WTC11 (cell line): Measurements from ENCODE around the gene WLS.

Experiments used
- CBFB ChIP-seq: sonication (generic); formaldehyde crosslinking; IDR thresholded peaks from 2 replicates; pipeline ENCODE4 v1.8.1; 2022; ENCODE audit warnings: mild to moderate bottlenecking, low read depth, missing genetic modification reagents
- CDX4 ChIP-seq: fragments of 250-450 bp; sonication (Bioruptor Pico); IDR thresholded peaks from 2 replicates; pipeline ENCODE4 v1.9.0; 2021; ENCODE audit warnings: moderate library complexity, mild to moderate bottlenecking, inconsistent platforms, borderline replicate concordance
- CTCF ChIP-seq: fragments of 200-600 bp; IDR thresholded peaks from 2 replicates; pipeline ENCODE4 v1.8.0; 2022; ENCODE audit warnings: antibody characterized with exemption
- E2F1 ChIP-seq: sonication (generic); formaldehyde crosslinking; IDR thresholded peaks from 2 replicates; pipeline ENCODE4 v1.8.0; 2022; ENCODE audit warnings: mild to moderate bottlenecking, missing genetic modification reagents
- E2F5 ChIP-seq: sonication (generic); formaldehyde crosslinking; IDR thresholded peaks from 2 replicates; pipeline ENCODE4 v1.8.1; 2022; ENCODE audit warnings: mild to moderate bottlenecking, moderate library complexity, missing genetic modification reagents
- FOXJ3 ChIP-seq: sonication (generic); formaldehyde crosslinking; IDR thresholded peaks from 2 replicates; pipeline ENCODE4 v1.9.0; 2021; ENCODE audit warnings: missing genetic modification reagents, mild to moderate bottlenecking, borderline replicate concordance
- JUN ChIP-seq: sonication (generic); formaldehyde crosslinking; IDR thresholded peaks from 2 replicates; pipeline ENCODE4 v1.8.0; 2023; ENCODE audit warnings: mild to moderate bottlenecking, missing genetic modification reagents
- MAX ChIP-seq: sonication (generic); formaldehyde crosslinking; IDR thresholded peaks from 2 replicates; pipeline ENCODE4 v1.8.0; 2022; ENCODE audit warnings: mild to moderate bottlenecking, missing genetic modification reagents
- NR2C2 ChIP-seq: sonication (generic); formaldehyde crosslinking; IDR thresholded peaks from 2 replicates; pipeline ENCODE4 v1.8.0; 2022; ENCODE audit warnings: mild to moderate bottlenecking, missing genetic modification reagents
- SP1 ChIP-seq: sonication (generic); formaldehyde crosslinking; conservative IDR thresholded peaks from 2 replicates; pipeline ENCODE4 v1.8.1; 2022; ENCODE audit warnings: missing genetic modification reagents
- USF1 ChIP-seq: sonication (generic); formaldehyde crosslinking; IDR thresholded peaks from 2 replicates; pipeline ENCODE4 v1.8.0; 2022; ENCODE audit warnings: mild to moderate bottlenecking, missing genetic modification reagents
- ZNF232 ChIP-seq: sonication (generic); formaldehyde crosslinking; IDR thresholded peaks from 2 replicates; pipeline ENCODE4 v1.8.0; 2022; ENCODE audit warnings: mild to moderate bottlenecking, missing genetic modification reagents
- ZNF532 ChIP-seq: fragments of 250-450 bp; sonication (Bioruptor Pico); IDR thresholded peaks from 2 replicates; pipeline ENCODE4 v1.9.0; 2021; ENCODE audit warnings: mild to moderate bottlenecking, borderline replicate concordance

- TF ChIP-seq CTCF (no peak), MAX (CRISPR knock-in tag) (no peak), ZNF532 (CRISPR knock-in tag) (no peak), CDX4 (CRISPR knock-in tag) (no peak), E2F5 (CRISPR knock-in tag) (no peak), ZNF232 (CRISPR knock-in tag) (no peak), FOXJ3 (no peak), USF1 (CRISPR knock-in tag) (no peak), JUN (CRISPR knock-in tag) (no peak), E2F1 (CRISPR knock-in tag) (no peak), NR2C2 (CRISPR knock-in tag) (no peak), SP1 (CRISPR knock-in tag) (no peak), CBFB (CRISPR knock-in tag) (no peak)
Measured at GRCh38 chr1:68237040-68237439, 4.7 kb upstream of the WLS start.
